Calu3 (cell line): ENCODE measurements around the gene TRPV4. TPM values are rescaled to one million over a fixed set of nuclear protein-coding genes. Genes with fewer than 3 reads are reported as not detected.

ENCODE experiments used
- BruUV-seq: library from RNA; stranded (reverse); fragments of 400-500 nt; replicated peaks from 2 replicates; lab custom pipeline; 2021; lab: Mats Ljungman, UMichigan
- CTCF ChIA-PET: fragments of 300-600 bp; sonication (Branson Sonifier 250); formaldehyde crosslinking; loops from one replicate; lab custom pipeline; 2022; ENCODE audit warnings: antibody characterized with exemption; lab: Charles Lee
- DNase-seq: peaks from one replicate; pipeline ENCODE4 v3.0.0; 2022
- H3K27ac Mint-ChIP-seq: one replicate; pipeline ENCODE4 v1.8.0; 2022; ENCODE audit warnings: mixed read lengths; ENCODE audit not compliant: unreplicated experiment
- H3K27me3 Mint-ChIP-seq: one replicate; pipeline ENCODE4 v1.8.0; 2022; ENCODE audit warnings: mixed read lengths; ENCODE audit not compliant: unreplicated experiment
- H3K36me3 Mint-ChIP-seq: one replicate; pipeline ENCODE4 v1.8.0; 2022; ENCODE audit warnings: mild to moderate bottlenecking, moderate library complexity, mixed read lengths; ENCODE audit not compliant: insufficient read depth, unreplicated experiment
- H3K4me1 Mint-ChIP-seq: one replicate; pipeline ENCODE4 v1.8.0; 2022; ENCODE audit warnings: mild to moderate bottlenecking, low read depth, mixed read lengths; ENCODE audit not compliant: unreplicated experiment
- H3K4me3 Mint-ChIP-seq: one replicate; pipeline ENCODE4 v1.8.0; 2022; ENCODE audit warnings: mild to moderate bottlenecking, low read depth, moderate library complexity, mixed read lengths; ENCODE audit not compliant: unreplicated experiment
- H3K9me3 Mint-ChIP-seq: one replicate; pipeline ENCODE4 v1.8.0; 2022; ENCODE audit warnings: low read depth, mixed read lengths; ENCODE audit not compliant: unreplicated experiment
- intact Hi-C: fragments of 100-400 bp; cut with micrococcal nuclease; formaldehyde crosslinking; loops from one replicate; pipeline ENCODE4 v1.10.0; 2022; ENCODE audit not compliant: unreplicated experiment
- total RNA-seq: library from RNA; stranded (reverse); gene quantifications from 2 replicates; pipeline ENCODE4 v1.2.3, GENCODE V29; 2022
- TF ChIP-seq, protein P1 (sequence below): fragments of 200-600 bp; IDR thresholded peaks from one replicate; pipeline ENCODE4 v1.8.0; 2022; ENCODE audit warnings: antibody characterized with exemption; ENCODE audit not compliant: unreplicated experiment

The TRPV4 gene
- total RNA-seq, 1 experiment from 2014 or later: 25.3 TPM

DNA sequence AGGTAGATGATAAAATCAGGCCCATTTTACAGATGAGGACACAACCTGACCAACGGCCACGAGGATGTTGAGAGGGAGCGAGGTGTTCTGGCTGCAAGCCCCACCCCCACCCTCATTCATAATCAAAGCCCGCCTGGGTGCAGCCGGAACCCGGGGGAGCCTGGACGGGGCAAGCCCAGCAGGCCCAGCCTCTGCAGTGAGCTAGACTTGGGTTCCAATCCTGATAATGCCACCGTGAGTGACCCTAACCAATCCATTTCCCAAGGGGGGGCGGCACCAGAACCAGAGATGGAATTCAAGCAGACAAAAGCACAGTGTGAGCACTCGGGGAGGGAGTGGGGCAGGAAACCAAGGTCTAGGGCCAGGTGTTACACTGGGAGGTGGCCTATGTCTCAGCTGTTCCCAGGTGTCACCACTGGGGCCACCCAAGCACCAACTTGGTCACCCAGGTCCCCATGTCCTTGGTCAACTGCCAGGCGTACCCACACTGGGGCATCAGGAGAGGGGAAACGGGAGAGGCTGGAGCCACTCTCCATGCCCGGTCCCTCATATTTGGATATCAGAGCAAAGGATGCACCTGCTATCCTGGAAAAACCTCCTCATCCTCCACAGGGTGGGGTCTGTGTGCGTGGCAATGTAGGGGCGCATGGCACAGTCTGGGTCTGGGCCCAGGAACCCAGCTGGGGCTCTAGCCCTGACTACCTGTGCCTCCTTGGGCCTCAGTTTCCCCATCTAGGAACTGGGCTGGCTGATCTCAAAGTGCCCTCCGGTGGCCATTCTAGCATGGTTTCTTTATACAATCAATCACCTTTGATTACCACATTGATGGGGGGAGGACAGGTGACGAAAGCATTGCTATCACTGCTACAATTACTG is 61.2 kb downstream of the TRPV4 start:
- CTCF ChIA-PET: interaction anchor here (1.9 kb wide), 1 partner anchor 174 kb away, joined by 9 read pairs; no protein-coding TSS in a partner anchor
- H3K9me3 Mint-ChIP-seq: no peaks in the 10 kb centered on the region
- peaks cover 10% of the 10 kb centered on the region for H3K4me1 Mint-ChIP-seq
- H3K27me3 Mint-ChIP-seq: no peaks in the 10 kb centered on the region
- peaks cover 11% of the 10 kb centered on the region for H3K36me3 Mint-ChIP-seq
- intact Hi-C loops: loop anchor here (2.0 kb wide), 1 partner anchor 53 kb away; no protein-coding TSS in a partner anchor
- no peak overlapping the region for H3K4me3 Mint-ChIP-seq
- H3K27ac Mint-ChIP-seq: no peak overlapping the region
- DNase-seq: no peak
- TF ChIP-seq, protein P1, sequence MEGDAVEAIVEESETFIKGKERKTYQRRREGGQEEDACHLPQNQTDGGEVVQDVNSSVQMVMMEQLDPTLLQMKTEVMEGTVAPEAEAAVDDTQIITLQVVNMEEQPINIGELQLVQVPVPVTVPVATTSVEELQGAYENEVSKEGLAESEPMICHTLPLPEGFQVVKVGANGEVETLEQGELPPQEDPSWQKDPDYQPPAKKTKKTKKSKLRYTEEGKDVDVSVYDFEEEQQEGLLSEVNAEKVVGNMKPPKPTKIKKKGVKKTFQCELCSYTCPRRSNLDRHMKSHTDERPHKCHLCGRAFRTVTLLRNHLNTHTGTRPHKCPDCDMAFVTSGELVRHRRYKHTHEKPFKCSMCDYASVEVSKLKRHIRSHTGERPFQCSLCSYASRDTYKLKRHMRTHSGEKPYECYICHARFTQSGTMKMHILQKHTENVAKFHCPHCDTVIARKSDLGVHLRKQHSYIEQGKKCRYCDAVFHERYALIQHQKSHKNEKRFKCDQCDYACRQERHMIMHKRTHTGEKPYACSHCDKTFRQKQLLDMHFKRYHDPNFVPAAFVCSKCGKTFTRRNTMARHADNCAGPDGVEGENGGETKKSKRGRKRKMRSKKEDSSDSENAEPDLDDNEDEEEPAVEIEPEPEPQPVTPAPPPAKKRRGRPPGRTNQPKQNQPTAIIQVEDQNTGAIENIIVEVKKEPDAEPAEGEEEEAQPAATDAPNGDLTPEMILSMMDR: no peak
- BruUV-seq: no TSS peak

DNA sequence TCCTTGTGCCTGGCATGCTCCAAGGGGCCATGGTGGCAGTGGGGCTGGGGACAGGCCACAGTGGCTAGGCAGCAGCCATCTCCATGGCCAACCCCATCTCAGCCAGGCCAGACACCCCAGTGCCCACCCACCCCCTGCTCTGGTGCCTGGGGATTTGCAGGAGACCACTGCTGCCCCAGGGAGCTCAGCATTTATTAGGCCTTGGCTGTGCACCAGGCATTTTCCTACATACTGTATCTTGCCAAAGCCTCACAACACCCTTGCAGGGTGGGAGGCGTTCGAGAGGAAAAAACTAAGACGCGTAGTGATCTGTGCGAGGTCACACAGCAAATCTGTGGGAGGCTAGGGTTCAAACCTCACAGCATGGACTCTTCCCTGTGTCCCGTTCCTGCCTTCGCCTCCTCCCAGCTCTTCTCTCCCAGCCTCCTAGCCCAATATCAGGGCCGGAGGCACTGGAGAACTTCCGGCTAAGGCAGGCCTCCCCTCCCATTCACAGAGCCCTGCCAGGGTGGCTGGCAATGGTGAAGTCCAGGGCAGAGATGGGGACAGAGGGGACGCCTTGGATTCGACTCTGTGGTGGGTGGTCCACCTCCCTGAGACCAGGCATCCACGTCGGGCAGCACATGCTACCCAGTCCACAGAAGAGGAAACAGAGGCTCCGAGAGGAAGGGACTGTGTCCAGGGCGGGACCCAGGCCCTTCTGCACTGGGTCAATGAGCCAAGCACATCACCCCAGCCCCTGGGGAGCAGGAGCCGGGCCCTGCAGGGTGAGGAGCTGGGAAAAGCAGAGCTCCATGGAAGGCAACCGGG is 62.1 kb downstream of the TRPV4 start:
- no peak overlapping the region for H3K27ac Mint-ChIP-seq
- no TSS peak for BruUV-seq
- no peaks in the 10 kb centered on the region for H3K27me3 Mint-ChIP-seq
- intact Hi-C loops: no loop called here
- H3K36me3 Mint-ChIP-seq: peaks cover 11% of the 10 kb centered on the region
- DNase-seq: no peak
- CTCF ChIA-PET: interaction anchor here (1.1 to 1.9 kb wide), 2 partner anchors 173 to 174 kb away, joined by 3 to 9 read pairs; no protein-coding TSS in a partner anchor
- TF ChIP-seq, protein P1: no peak
- peaks cover 10% of the 10 kb centered on the region for H3K4me1 Mint-ChIP-seq
- no peaks in the 10 kb centered on the region for H3K9me3 Mint-ChIP-seq
- no peak overlapping the region for H3K4me3 Mint-ChIP-seq

DNA sequence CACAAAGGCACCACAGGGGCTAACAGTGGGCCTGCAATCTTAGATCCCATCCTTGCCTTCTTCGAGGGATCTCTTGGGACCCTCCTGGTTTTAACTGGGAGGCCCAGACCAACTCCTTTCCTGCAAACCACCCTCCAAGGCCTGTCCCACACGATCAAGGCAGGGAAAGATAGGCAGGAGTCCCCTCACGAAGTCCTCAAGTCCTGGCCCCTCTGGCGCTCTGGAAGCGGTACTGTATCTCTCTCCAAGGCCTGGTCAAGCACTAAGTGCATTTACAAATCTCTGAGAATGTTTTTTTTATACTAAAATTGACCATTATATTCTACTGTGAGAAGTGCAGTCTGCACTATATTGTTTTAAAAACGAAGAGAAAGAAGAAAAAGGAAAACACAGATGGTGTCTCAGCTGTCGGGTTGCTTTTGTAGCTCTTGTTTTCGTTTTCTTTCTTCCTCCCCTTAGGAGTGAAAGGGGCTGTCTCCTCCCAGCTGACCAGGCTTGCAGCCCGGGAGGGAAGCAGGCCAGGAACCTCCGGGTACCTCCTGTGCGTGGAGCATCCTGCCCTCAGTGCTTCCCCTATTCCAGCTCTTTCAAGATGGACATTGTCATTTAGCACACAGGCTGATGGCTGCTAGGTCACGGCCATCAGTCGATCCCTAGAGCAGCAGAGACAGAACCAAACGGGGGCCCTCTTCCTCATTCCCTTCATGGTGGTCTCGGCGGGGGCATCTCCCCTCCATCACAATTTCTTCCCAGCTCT is 62.9 kb downstream of the TRPV4 start:
- peaks cover 10% of the 10 kb centered on the region for H3K4me1 Mint-ChIP-seq
- TF ChIP-seq, protein P1: no peak
- H3K27me3 Mint-ChIP-seq: no peaks in the 10 kb centered on the region
- DNase-seq: no peak
- H3K36me3 Mint-ChIP-seq: peaks cover 11% of the 10 kb centered on the region
- no peak overlapping the region for H3K4me3 Mint-ChIP-seq
- no peak overlapping the region for H3K27ac Mint-ChIP-seq
- intact Hi-C loops: no loop called here
- CTCF ChIA-PET: interaction anchor here (1.1 kb wide), 1 partner anchor 172 kb away, joined by 3 read pairs; no protein-coding TSS in a partner anchor
- BruUV-seq: no TSS peak
- no peaks in the 10 kb centered on the region for H3K9me3 Mint-ChIP-seq
